HG02759 (cell line): ENCODE measurements around the gene GUCA2B.

Experiments
- ATAC-seq: cut with Tn5 transposase; IDR thresholded peaks from one replicate; pipeline ENCODE4 v1.9.1; 2021; ENCODE audit warnings: mild to moderate bottlenecking, moderate library complexity; ENCODE audit not compliant: unreplicated experiment

GUCA2B gene

GRCh38 chr1:42183957-42184268 is 30.7 kb downstream of the GUCA2B start:
- ATAC-seq: no peak

GRCh38 chr1:42184616-42185015 is 31.4 kb downstream of the GUCA2B start:
- ATAC-seq: no peak

GRCh38 chr1:42186152-42186551 is 32.9 kb downstream of the GUCA2B start:
- no peak for ATAC-seq

- ATAC-seq: no peak
Observed at GRCh38 chr1:42189931-42190853, 37.0 kb downstream of the GUCA2B start.

- ATAC-seq: no peak
Observed at GRCh38 chr1:42191319-42191718, 38.1 kb downstream of the GUCA2B start.

GRCh38 chr1:42192106-42192505 is 38.9 kb downstream of the GUCA2B start:
- ATAC-seq: no peak

- no peak for ATAC-seq
Observed at GRCh38 chr1:42195841-42196240, 42.6 kb downstream of the GUCA2B start.

GRCh38 chr1:42198251-42198650 is 45.0 kb downstream of the GUCA2B start:
- ATAC-seq: no peak

GRCh38 chr1:42201986-42202385 is 48.8 kb downstream of the GUCA2B start:
- no peak for ATAC-seq
